K562 (cell line): ENCODE data around the gene GIPC3. TPM values are rescaled to one million over a fixed set of nuclear protein-coding genes. Genes with fewer than 3 reads are reported as not detected.

Experiments used
- ATAC-seq: fragments of 200-7000 bp; cut with Tn5 transposase; 3 replicates; pipeline ENCODE4 v1.9.1; 2020; ENCODE audit warnings: moderate library complexity
- BruUV-seq: library from RNA; stranded (reverse); fragments of 400-500 nt; replicated peaks from 2 replicates; lab custom pipeline; 2021; lab: Mats Ljungman, UMichigan
- CTCF ChIA-PET: fragments of 300-600 bp; formaldehyde crosslinking; extraction: SDS; loops from one replicate; lab custom pipeline; 2021; ENCODE audit warnings: low intra/inter-chr PET ratio; lab: Yijun Ruan, JAX
- POLR2A ChIA-PET: fragments of 300-600, 350-650 bp; sonication (Branson Sonifier 250); formaldehyde crosslinking; extraction: SDS; loops from one replicate; lab custom pipeline; 2021; ENCODE audit warnings: antibody characterized with exemption, inconsistent platforms; lab: Yijun Ruan, JAX
- DNase-seq, 4 experiments: peaks; one replicate each; pipeline versions ENCODE4 v3.0.0 to v3.0.0-alpha.2; 2011 to 2018; ENCODE audit warnings: low spot score in 3 of 4, mixed read lengths in 3 of 4; ENCODE audit errors: extremely low read depth in 1 of 4
- FAIRE-seq: peaks from 2 replicates; lab custom pipeline; 2011; peaks lifted over from hg19 to GRCh38; lab: Jason Lieb, UNC
- H2AFZ ChIP-seq: 2 replicates; pipeline ENCODE4 v1.6.0; 2011; ENCODE audit warnings: low read depth, low read length, control low read depth, inconsistent platforms
- H3K27ac ChIP-seq: fragments of 200-600 bp; 3 replicates; pipeline ENCODE4 v1.8.0; 2011; ENCODE audit warnings: low read depth, mild to moderate bottlenecking, control low read depth, inconsistent platforms, low read length, moderate library complexity, mixed read lengths; ENCODE audit errors: extremely low read depth
- H3K27me3 ChIP-seq, 2 experiments: fragments of 300-600 bp in 1 of 2; 2 replicates in 1 of 2; 3 replicates in 1 of 2; pipeline versions ENCODE4 v1.6.0 to v1.8.0; 2011; ENCODE audit warnings: inconsistent platforms in 2 of 2, low read length in 2 of 2, mild to moderate bottlenecking in 1 of 2, mixed read lengths in 1 of 2, moderate library complexity in 1 of 2; ENCODE audit not compliant: control insufficient read depth in 2 of 2, insufficient read depth in 2 of 2
- H3K36me3 ChIP-seq: fragments of 300-600 bp; 3 replicates; pipeline ENCODE4 v1.8.0; 2011; ENCODE audit warnings: mild to moderate bottlenecking, low read length, inconsistent platforms; ENCODE audit not compliant: control insufficient read depth, insufficient read depth
- H3K4me1 ChIP-seq, 2 experiments: fragments of 200-600 bp in 1 of 2; replicated peaks in 1 of 2; 2 replicates in 1 of 2; 3 replicates in 1 of 2; pipeline versions ENCODE4 v1.5.1 to v1.8.0; 2011; ENCODE audit warnings: inconsistent platforms in 2 of 2, low read length in 2 of 2, mild to moderate bottlenecking in 1 of 2, mixed read lengths in 1 of 2, moderate library complexity in 1 of 2; ENCODE audit not compliant: control insufficient read depth in 2 of 2, insufficient read depth in 2 of 2
- H3K4me2 ChIP-seq: 2 replicates; pipeline ENCODE4 v1.6.1; 2011; ENCODE audit warnings: low read length, control low read depth, inconsistent platforms, mixed read lengths; ENCODE audit not compliant: insufficient read depth
- H3K4me3 ChIP-seq: fragments of 200-600 bp; sonication (generic), shearing (Covaris generic); 2 replicates; pipeline ENCODE4 v1.5.1; 2016; ENCODE audit warnings: control low read depth, inconsistent platforms
- H3K79me2 ChIP-seq: fragments of 200-600 bp; 3 replicates; pipeline ENCODE4 v1.8.0; 2011; ENCODE audit warnings: low read length, inconsistent platforms; ENCODE audit not compliant: control insufficient read depth, insufficient read depth
- H3K9ac ChIP-seq, 2 experiments: 2 replicates each; pipeline versions ENCODE4 v1.6.0 to v1.6.1; 2011; ENCODE audit warnings: low read depth in 2 of 2, low read length in 2 of 2, control low read depth in 1 of 2, inconsistent platforms in 1 of 2, mild to moderate bottlenecking in 1 of 2, mixed read lengths in 1 of 2; ENCODE audit not compliant: insufficient read depth in 1 of 2
- H3K9me1 ChIP-seq: one replicate; pipeline ENCODE4 v1.6.0; 2011; ENCODE audit warnings: inconsistent platforms, mild to moderate bottlenecking, low read length, moderate library complexity; ENCODE audit not compliant: control insufficient read depth, insufficient read depth
- H3K9me3 ChIP-seq: replicated peaks from 2 replicates; pipeline ENCODE4 v1.5.1; 2011; ENCODE audit warnings: low read depth, low read length, inconsistent platforms; ENCODE audit not compliant: control insufficient read depth, insufficient read depth
- H4K20me1 ChIP-seq: replicated peaks from 2 replicates; pipeline ENCODE4 v1.6.1; 2011; ENCODE audit warnings: low read length, inconsistent platforms, mixed read lengths; ENCODE audit not compliant: control insufficient read depth, insufficient read depth
- BCOR ChIP-seq: fragments of 450-650 bp; IDR thresholded peaks from 2 replicates; pipeline ENCODE4 v1.6.1; 2016
- C11orf30 ChIP-seq: fragments of 450-650 bp; IDR thresholded peaks from 2 replicates; pipeline ENCODE4 v1.6.1; 2016; ENCODE audit warnings: low read depth, mild to moderate bottlenecking
- CBX5 ChIP-seq: IDR thresholded peaks from 2 replicates; pipeline ENCODE4 v1.6.1; 2014; ENCODE audit warnings: low read depth, borderline replicate concordance
- EGR1 ChIP-seq: fragments of 450-650 bp; conservative IDR thresholded peaks from 2 replicates; pipeline ENCODE4 v1.6.1; 2017; ENCODE audit warnings: mild to moderate bottlenecking
- GATAD2A ChIP-seq: fragments of 450-650 bp; IDR thresholded peaks from 2 replicates; pipeline ENCODE4 v1.6.1; 2017
- MEIS2 ChIP-seq: fragments of 450-650 bp; IDR thresholded peaks from 2 replicates; pipeline ENCODE4 v1.6.1; 2014; ENCODE audit warnings: mild to moderate bottlenecking; ENCODE audit not compliant: partially characterized antibody
- MIER1 ChIP-seq: fragments of 450-650 bp; IDR thresholded peaks from 2 replicates; pipeline ENCODE4 v1.6.1; 2016; ENCODE audit warnings: antibody characterized with exemption, mild to moderate bottlenecking, low read depth
- POLR2A ChIP-seq: fragments of 450-650 bp; conservative IDR thresholded peaks from 2 replicates; pipeline ENCODE4 v1.6.1; 2016
- PTBP1 ChIP-seq: fragments of 200-400 bp; formaldehyde crosslinking; IDR thresholded peaks from 2 replicates; pipeline ENCODE4 v1.6.1; 2017; ENCODE audit warnings: low read depth, low read length
- RBM25 ChIP-seq: fragments of 200-400 bp; formaldehyde crosslinking; IDR thresholded peaks from 2 replicates; pipeline ENCODE4 v1.6.1; 2018; ENCODE audit warnings: low read length, low read depth, moderate library complexity; ENCODE audit not compliant: severe bottlenecking
- RCOR1 ChIP-seq, 2 experiments: IDR thresholded peaks; 2 replicates each; pipeline ENCODE4 v1.6.1; 2012; ENCODE audit warnings: low read depth in 2 of 2, low read length in 2 of 2, borderline replicate concordance in 1 of 2, improper control_type of control experiment in 1 of 2
- SIN3A ChIP-seq, 2 experiments: fragments of 150-350 bp in 1 of 2; IDR thresholded peaks; 2 replicates each; pipeline ENCODE4 v1.6.1; 2011 to 2016; ENCODE audit warnings: borderline replicate concordance in 2 of 2, low read depth in 2 of 2, low read length in 2 of 2, mild to moderate bottlenecking in 2 of 2, moderate library complexity in 2 of 2; ENCODE audit not compliant: control insufficient read depth in 1 of 2
- SMARCA5 ChIP-seq: fragments of 450-650 bp; IDR thresholded peaks from 2 replicates; pipeline ENCODE4 v1.6.1; 2016
- ZNF707 ChIP-seq: fragments of 250-450 bp; sonication (Bioruptor Pico); conservative IDR thresholded peaks from 2 replicates; pipeline ENCODE4 v1.8.0; 2022; ENCODE audit warnings: inconsistent platforms, mild to moderate bottlenecking, moderate library complexity
- WGBS: fragments of 100-300 bp; shearing (Covaris generic); methylation state at CpG from one replicate; pipeline ENCODE4 v1.1.6; 2016; ENCODE audit warnings: low coverage, mixed read lengths; ENCODE audit not compliant: insufficient coverage; ENCODE audit errors: missing lambda C conversion rate; 5-methylcytosine and 5-hydroxymethylcytosine counted together
- in situ Hi-C: fragments of 300-500 bp; cut with MboI; formaldehyde crosslinking; loops from 4 replicates; pipeline ENCODE4 v1.15.0; 2018; ENCODE audit warnings: inconsistent platforms, mixed read lengths
- intact Hi-C: fragments of 100-400 bp; cut with micrococcal nuclease; formaldehyde crosslinking; loops from 2 replicates; pipeline ENCODE4 v1.14.2; 2022
- polyA plus RNA-seq, 8 experiments: library from polyadenylated mRNA; depleted of rRNA in 4 of 8; stranded (reverse) in 5 of 8; unstranded in 3 of 8; fragments of >200 nt; fragmentation: Nextera tagmentation in 2 of 8; fragmentation: Illumina TruSeq in 1 of 8; extraction: Ambion mirVana in 2 of 8; extraction: Trizol in 1 of 8; gene quantifications; 2 replicates each; pipeline versions ENCODE4 v1.2.1 to v1.2.3, GENCODE V29; 2011 to 2014; ENCODE audit warnings: inconsistent platforms in 1 of 8, missing spikeins in 1 of 8
- total RNA-seq, 7 experiments: library from RNA; depleted of rRNA in 6 of 7; stranded (reverse); fragments of >200 nt in 6 of 7; fragmentation: Illumina TruSeq in 2 of 7; extraction: Trizol in 2 of 7; gene quantifications; 2 replicates each; pipeline versions ENCODE4 v1.2.1 to v1.2.3, GENCODE V29; 2011 to 2021; ENCODE audit warnings: low replicate concordance in 1 of 7
- TF ChIP-seq, protein P1 (sequence below): fragments of 450-650 bp; IDR thresholded peaks from 2 replicates; pipeline ENCODE4 v1.6.1; 2017; ENCODE audit warnings: antibody characterized with exemption
- TF ChIP-seq, protein P2 (sequence below): sonication (generic); formaldehyde crosslinking; IDR thresholded peaks from 2 replicates; pipeline ENCODE4 v1.8.1; 2023; ENCODE audit warnings: mild to moderate bottlenecking, missing genetic modification reagents
- TF ChIP-seq, protein P3 (sequence below): sonication (generic); formaldehyde crosslinking; IDR thresholded peaks from 2 replicates; pipeline ENCODE4 v1.8.1; 2023; ENCODE audit warnings: mild to moderate bottlenecking, missing genetic modification reagents, moderate library complexity

Gene GIPC3
- total and polyA plus RNA-seq, 9 of the 15 experiments (the other 6 are each of a cell fraction or from before 2014, with no cell fraction given): 0.03 to 3.6 (median 1.5) TPM; not detected in 1

DNA sequence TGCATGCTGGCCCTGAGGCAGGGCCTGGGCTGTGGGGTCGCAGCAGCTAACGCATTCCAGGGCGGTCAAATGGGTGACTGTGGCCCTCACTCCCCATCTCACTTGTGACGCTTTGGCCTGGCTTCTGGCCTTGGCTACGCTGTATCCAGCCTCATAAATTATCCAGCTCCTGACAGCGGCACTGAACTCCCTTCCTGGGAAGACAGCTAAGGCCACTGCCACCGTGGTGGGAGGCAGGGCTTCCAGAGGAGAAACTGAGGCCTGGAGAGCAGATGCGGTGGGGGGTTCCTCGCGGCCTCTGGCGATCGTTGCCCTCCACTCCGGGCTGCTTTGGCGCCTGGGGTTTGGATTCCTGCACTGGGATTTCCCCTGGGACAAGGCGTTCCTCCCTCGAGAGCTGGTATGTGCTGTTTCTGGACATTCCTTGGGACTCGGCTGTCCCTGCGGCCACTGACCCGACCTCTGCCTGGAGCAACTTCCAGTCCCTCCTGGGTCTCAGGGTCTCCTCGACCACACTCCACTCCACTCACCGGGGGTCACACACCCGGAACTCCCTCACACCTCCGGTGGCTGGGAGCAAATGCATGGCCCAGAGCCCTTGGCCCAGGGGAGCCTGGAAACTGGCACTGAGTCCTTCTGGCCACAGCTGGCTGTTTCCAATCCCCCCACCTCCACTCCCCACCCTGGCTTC is 18.0 kb downstream of the GIPC3 start:
- FAIRE-seq: no peak
- CTCF ChIA-PET: no interaction called here
- POLR2A ChIA-PET: interaction anchor here (0.6 to 1.1 kb wide), 3 partner anchors 13 to 24 kb away, joined by 3 read pairs; no protein-coding TSS in a partner anchor
- ATAC-seq: no peak
- H4K20me1 ChIP-seq: no peaks in the 10 kb centered on the region
- peaks cover 21% of the 10 kb centered on the region; the same call in 1 of the 3 replicates for H3K36me3 ChIP-seq
- peaks cover 44% of the 10 kb centered on the region for H3K79me2 ChIP-seq
- H3K27ac ChIP-seq: no peak overlapping the region
- BruUV-seq: no TSS peak
- H3K9me1 ChIP-seq: peaks cover 2% of the 10 kb centered on the region
- no peak for DNase-seq
- no peak overlapping the region for H3K4me3 ChIP-seq
- intact Hi-C loops: loop anchor here (10.0 kb wide), 1 partner anchor 58 kb away; no protein-coding TSS in a partner anchor
- 89% methylated on average over 16 of the region's 23 CpGs for WGBS
- no peak overlapping the region for H3K4me2 ChIP-seq
- H3K9me3 ChIP-seq: no peaks in the 10 kb centered on the region
- no peak overlapping the region for H2AFZ ChIP-seq
- in situ Hi-C loops: no loop called here
- H3K4me1 ChIP-seq: peaks cover 22 to 63% of the 10 kb centered on the region in 2 experiments
- no peaks in the 10 kb centered on the region for H3K27me3 ChIP-seq
- H3K9ac ChIP-seq: peak overlapping the region in 1 of 2 experiments; percentile 48; a peak in 1 of 4 replicates
- TF ChIP-seq RCOR1 (IDR thresholded peaks at IDR 0.05; ENCODE audit: borderline replicate concordance in 1 of 2, low read depth in 2 of 2, low read length in 2 of 2): no peak
- TF ChIP-seq GATAD2A: no peak
- 0 out of 2 replicates have a peak, but pooled peaks have one; percentile 23 for TF ChIP-seq BCOR
- TF ChIP-seq, protein P1, sequence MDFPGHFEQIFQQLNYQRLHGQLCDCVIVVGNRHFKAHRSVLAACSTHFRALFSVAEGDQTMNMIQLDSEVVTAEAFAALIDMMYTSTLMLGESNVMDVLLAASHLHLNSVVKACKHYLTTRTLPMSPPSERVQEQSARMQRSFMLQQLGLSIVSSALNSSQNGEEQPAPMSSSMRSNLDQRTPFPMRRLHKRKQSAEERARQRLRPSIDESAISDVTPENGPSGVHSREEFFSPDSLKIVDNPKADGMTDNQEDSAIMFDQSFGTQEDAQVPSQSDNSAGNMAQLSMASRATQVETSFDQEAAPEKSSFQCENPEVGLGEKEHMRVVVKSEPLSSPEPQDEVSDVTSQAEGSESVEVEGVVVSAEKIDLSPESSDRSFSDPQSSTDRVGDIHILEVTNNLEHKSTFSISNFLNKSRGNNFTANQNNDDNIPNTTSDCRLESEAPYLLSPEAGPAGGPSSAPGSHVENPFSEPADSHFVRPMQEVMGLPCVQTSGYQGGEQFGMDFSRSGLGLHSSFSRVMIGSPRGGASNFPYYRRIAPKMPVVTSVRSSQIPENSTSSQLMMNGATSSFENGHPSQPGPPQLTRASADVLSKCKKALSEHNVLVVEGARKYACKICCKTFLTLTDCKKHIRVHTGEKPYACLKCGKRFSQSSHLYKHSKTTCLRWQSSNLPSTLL: no peak
- peak; percentile 29 for TF ChIP-seq RBM25
- 0 out of 2 replicates have a peak, but pooled peaks have one; percentile 21 for TF ChIP-seq SMARCA5
- TF ChIP-seq ZNF707 (CRISPR knock-in tag): no peak
- TF ChIP-seq MEIS2: peak; percentile 57
- TF ChIP-seq C11orf30: no peak
- peak; percentile 99 for TF ChIP-seq MIER1
- no peak for TF ChIP-seq SIN3A (IDR thresholded peaks at IDR 0.05; ENCODE audit: borderline replicate concordance in 2 of 2, control insufficient read depth in 1 of 2, low read depth in 2 of 2, low read length in 2 of 2)
- TF ChIP-seq, protein P2, sequence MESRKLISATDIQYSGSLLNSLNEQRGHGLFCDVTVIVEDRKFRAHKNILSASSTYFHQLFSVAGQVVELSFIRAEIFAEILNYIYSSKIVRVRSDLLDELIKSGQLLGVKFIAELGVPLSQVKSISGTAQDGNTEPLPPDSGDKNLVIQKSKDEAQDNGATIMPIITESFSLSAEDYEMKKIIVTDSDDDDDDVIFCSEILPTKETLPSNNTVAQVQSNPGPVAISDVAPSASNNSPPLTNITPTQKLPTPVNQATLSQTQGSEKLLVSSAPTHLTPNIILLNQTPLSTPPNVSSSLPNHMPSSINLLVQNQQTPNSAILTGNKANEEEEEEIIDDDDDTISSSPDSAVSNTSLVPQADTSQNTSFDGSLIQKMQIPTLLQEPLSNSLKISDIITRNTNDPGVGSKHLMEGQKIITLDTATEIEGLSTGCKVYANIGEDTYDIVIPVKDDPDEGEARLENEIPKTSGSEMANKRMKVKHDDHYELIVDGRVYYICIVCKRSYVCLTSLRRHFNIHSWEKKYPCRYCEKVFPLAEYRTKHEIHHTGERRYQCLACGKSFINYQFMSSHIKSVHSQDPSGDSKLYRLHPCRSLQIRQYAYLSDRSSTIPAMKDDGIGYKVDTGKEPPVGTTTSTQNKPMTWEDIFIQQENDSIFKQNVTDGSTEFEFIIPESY (CRISPR knock-in tag): peak; percentile 62; the same call in 1 of the 2 replicates
- TF ChIP-seq POLR2A: no peak
- TF ChIP-seq CBX5: no peak
- TF ChIP-seq EGR1: no peak
- TF ChIP-seq, protein P3, sequence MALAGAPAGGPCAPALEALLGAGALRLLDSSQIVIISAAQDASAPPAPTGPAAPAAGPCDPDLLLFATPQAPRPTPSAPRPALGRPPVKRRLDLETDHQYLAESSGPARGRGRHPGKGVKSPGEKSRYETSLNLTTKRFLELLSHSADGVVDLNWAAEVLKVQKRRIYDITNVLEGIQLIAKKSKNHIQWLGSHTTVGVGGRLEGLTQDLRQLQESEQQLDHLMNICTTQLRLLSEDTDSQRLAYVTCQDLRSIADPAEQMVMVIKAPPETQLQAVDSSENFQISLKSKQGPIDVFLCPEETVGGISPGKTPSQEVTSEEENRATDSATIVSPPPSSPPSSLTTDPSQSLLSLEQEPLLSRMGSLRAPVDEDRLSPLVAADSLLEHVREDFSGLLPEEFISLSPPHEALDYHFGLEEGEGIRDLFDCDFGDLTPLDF (CRISPR knock-in tag): no peak
- peak; percentile 100 for TF ChIP-seq PTBP1
